ENCODE measurements around the gene GRIN2C.

GRIN2C gene

GRCh38 chr17:74856112-74856511, 3.6 kb downstream of the GRIN2C start:
- Histone ChIP-seq H3K4me3 (ENCODE audit: severe bottlenecking) (no peak overlapping the region), H3K4me1 (ENCODE audit: insufficient read depth, poor library complexity, severe bottlenecking) (no peaks in the 10 kb centered on the region), H3K36me3 (ENCODE audit: low read depth) (no peaks in the 10 kb centered on the region), H3K27me3 (ENCODE audit: insufficient read depth, poor library complexity, severe bottlenecking) (peaks cover 88% of the 10 kb centered on the region), H3K27ac (ENCODE audit: poor library complexity, severe bottlenecking) (no peak overlapping the region), H3K9me3 (ENCODE audit: severe bottlenecking) (no peaks in the 10 kb centered on the region)
- no peak for TF ChIP-seq CTCF (IDR thresholded peaks at IDR 0.05; ENCODE audit: poor library complexity, severe bottlenecking)
- no peak for ATAC-seq (ENCODE audit: low read depth)
- no peak for DNase-seq (ENCODE audit: low spot score)

GRCh38 chr17:74855323-74855722, 4.4 kb downstream of the GRIN2C start:
- TF ChIP-seq CTCF (IDR thresholded peaks at IDR 0.05; ENCODE audit: poor library complexity, severe bottlenecking): no peak
- no peak for ATAC-seq (ENCODE audit: low read depth)
- no peaks in the 10 kb centered on the region for H3K9me3 ChIP-seq (ENCODE audit: severe bottlenecking)
- H3K4me1 ChIP-seq (ENCODE audit: insufficient read depth, poor library complexity, severe bottlenecking): no peaks in the 10 kb centered on the region
- DNase-seq (ENCODE audit: low spot score): no peak
- H3K27me3 ChIP-seq (ENCODE audit: insufficient read depth, poor library complexity, severe bottlenecking): peaks cover 87% of the 10 kb centered on the region
- no peaks in the 10 kb centered on the region for H3K36me3 ChIP-seq (ENCODE audit: low read depth)
- no peak overlapping the region for H3K4me3 ChIP-seq (ENCODE audit: severe bottlenecking)
- H3K27ac ChIP-seq (ENCODE audit: poor library complexity, severe bottlenecking): no peak overlapping the region

GRCh38 chr17:74854792-74855191, 4.9 kb downstream of the GRIN2C start:
- ATAC-seq (ENCODE audit: low read depth): no peak
- no peak for DNase-seq (ENCODE audit: low spot score)
- H3K27ac ChIP-seq (ENCODE audit: poor library complexity, severe bottlenecking): no peak overlapping the region
- H3K9me3 ChIP-seq (ENCODE audit: severe bottlenecking): no peaks in the 10 kb centered on the region
- no peaks in the 10 kb centered on the region for H3K36me3 ChIP-seq (ENCODE audit: low read depth)
- H3K4me1 ChIP-seq (ENCODE audit: insufficient read depth, poor library complexity, severe bottlenecking): no peaks in the 10 kb centered on the region
- peaks cover 82% of the 10 kb centered on the region for H3K27me3 ChIP-seq (ENCODE audit: insufficient read depth, poor library complexity, severe bottlenecking)
- no peak overlapping the region for H3K4me3 ChIP-seq (ENCODE audit: severe bottlenecking)
- TF ChIP-seq CTCF (IDR thresholded peaks at IDR 0.05; ENCODE audit: poor library complexity, severe bottlenecking): no peak

GRCh38 chr17:74853669-74854068, 6.0 kb downstream of the GRIN2C start:
- no peak for ATAC-seq (ENCODE audit: low read depth)
- TF ChIP-seq CTCF (IDR thresholded peaks at IDR 0.05; ENCODE audit: poor library complexity, severe bottlenecking): no peak
- DNase-seq (ENCODE audit: low spot score): no peak
- Histone ChIP-seq H3K4me1 (ENCODE audit: insufficient read depth, poor library complexity, severe bottlenecking) (no peaks in the 10 kb centered on the region), H3K27ac (ENCODE audit: poor library complexity, severe bottlenecking) (no peak overlapping the region), H3K27me3 (ENCODE audit: insufficient read depth, poor library complexity, severe bottlenecking) (peaks cover 72% of the 10 kb centered on the region), H3K36me3 (ENCODE audit: low read depth) (no peaks in the 10 kb centered on the region), H3K9me3 (ENCODE audit: severe bottlenecking) (no peaks in the 10 kb centered on the region), H3K4me3 (ENCODE audit: severe bottlenecking) (no peak overlapping the region)

GRCh38 chr17:74853048-74853397, 6.7 kb downstream of the GRIN2C start:
- H3K9me3 ChIP-seq (ENCODE audit: severe bottlenecking): no peaks in the 10 kb centered on the region
- DNase-seq (ENCODE audit: low spot score) (no peak), ATAC-seq (ENCODE audit: low read depth) (no peak)
- H3K27me3 ChIP-seq (ENCODE audit: insufficient read depth, poor library complexity, severe bottlenecking): peaks cover 70% of the 10 kb centered on the region
- H3K27ac ChIP-seq (ENCODE audit: poor library complexity, severe bottlenecking): no peak overlapping the region
- H3K4me1 ChIP-seq (ENCODE audit: insufficient read depth, poor library complexity, severe bottlenecking): no peaks in the 10 kb centered on the region
- TF ChIP-seq CTCF (IDR thresholded peaks at IDR 0.05; ENCODE audit: poor library complexity, severe bottlenecking): no peak
- H3K36me3 ChIP-seq (ENCODE audit: low read depth): no peaks in the 10 kb centered on the region
- no peak overlapping the region for H3K4me3 ChIP-seq (ENCODE audit: severe bottlenecking)
